ENCODE results near the gene CDH4. TPM values are rescaled to one million over a fixed set of nuclear protein-coding genes. Genes with fewer than 3 reads are reported as not detected.

The CDH4 gene
- polyA plus RNA-seq, 1 donor = 1.7 TPM

- Histone ChIP-seq H3K4me1 (ENCODE audit: control insufficient read depth, insufficient read depth, low read length) (no peaks in the 10 kb centered on the region), H3K4me3 (ENCODE audit: low read length) (no peak overlapping the region), H3K9me3 (ENCODE audit: control insufficient read depth, low read depth, low read length) (no peaks in the 10 kb centered on the region), H3K36me3 (ENCODE audit: control insufficient read depth, insufficient read depth, low read length) (no peaks in the 10 kb centered on the region), H3K27ac (ENCODE audit: low read length) (no peak overlapping the region), H3K27me3 (ENCODE audit: control insufficient read depth, insufficient read depth, low read length) (no peaks in the 10 kb centered on the region)
- DNase-seq = no peak
- 97% methylated on average over 3 of the region's 7 CpGs for WGBS (ENCODE audit: insufficient coverage, low lambda C conversion rate)
Measured at GRCh38 chr20:61503106-61503505, 251.0 kb downstream of the CDH4 start.

- Histone ChIP-seq H3K4me3 (ENCODE audit: low read length) (no peak overlapping the region), H3K4me1 (ENCODE audit: control insufficient read depth, insufficient read depth, low read length) (no peaks in the 10 kb centered on the region), H3K36me3 (ENCODE audit: control insufficient read depth, insufficient read depth, low read length) (no peaks in the 10 kb centered on the region), H3K9me3 (ENCODE audit: control insufficient read depth, low read depth, low read length) (no peaks in the 10 kb centered on the region), H3K27ac (ENCODE audit: low read length) (no peak overlapping the region), H3K27me3 (ENCODE audit: control insufficient read depth, insufficient read depth, low read length) (no peaks in the 10 kb centered on the region)
- DNase-seq = no peak
- WGBS (ENCODE audit: insufficient coverage, low lambda C conversion rate) = no CpG with 5 or more reads among the region's 8 CpGs
Measured at GRCh38 chr20:61505508-61505907, 253.4 kb downstream of the CDH4 start.

- H3K36me3 ChIP-seq (ENCODE audit: control insufficient read depth, insufficient read depth, low read length) = no peaks in the 10 kb centered on the region
- WGBS (ENCODE audit: insufficient coverage, low lambda C conversion rate) = 88% methylated on average over 1 of the region's 11 CpGs
- H3K9me3 ChIP-seq (ENCODE audit: control insufficient read depth, low read depth, low read length) = no peaks in the 10 kb centered on the region
- no peaks in the 10 kb centered on the region for H3K27me3 ChIP-seq (ENCODE audit: control insufficient read depth, insufficient read depth, low read length)
- DNase-seq = no peak
- no peak overlapping the region for H3K4me3 ChIP-seq (ENCODE audit: low read length)
- H3K27ac ChIP-seq (ENCODE audit: low read length) = no peak overlapping the region
- H3K4me1 ChIP-seq (ENCODE audit: control insufficient read depth, insufficient read depth, low read length) = no peaks in the 10 kb centered on the region
Measured at GRCh38 chr20:61507778-61508177, 255.7 kb downstream of the CDH4 start.

- Histone ChIP-seq H3K9me3 (ENCODE audit: control insufficient read depth, low read depth, low read length) (no peaks in the 10 kb centered on the region), H3K27me3 (ENCODE audit: control insufficient read depth, insufficient read depth, low read length) (no peaks in the 10 kb centered on the region), H3K4me1 (ENCODE audit: control insufficient read depth, insufficient read depth, low read length) (no peaks in the 10 kb centered on the region), H3K27ac (ENCODE audit: low read length) (no peak overlapping the region), H3K4me3 (ENCODE audit: low read length) (no peak overlapping the region), H3K36me3 (ENCODE audit: control insufficient read depth, insufficient read depth, low read length) (no peaks in the 10 kb centered on the region)
- no CpG with 5 or more reads among the region's 13 CpGs for WGBS (ENCODE audit: insufficient coverage, low lambda C conversion rate)
- DNase-seq = no peak
Measured at GRCh38 chr20:61508301-61509096, 256.4 kb downstream of the CDH4 start.

GRCh38 chr20:61510778-61511330 lies 258.8 kb downstream of the CDH4 start:
- no CpG with 5 or more reads among the region's 7 CpGs for WGBS (ENCODE audit: insufficient coverage, low lambda C conversion rate)
- no peaks in the 10 kb centered on the region for H3K9me3 ChIP-seq (ENCODE audit: control insufficient read depth, low read depth, low read length)
- no peak overlapping the region for H3K27ac ChIP-seq (ENCODE audit: low read length)
- no peak for DNase-seq
- H3K27me3 ChIP-seq (ENCODE audit: control insufficient read depth, insufficient read depth, low read length) = no peaks in the 10 kb centered on the region
- H3K4me3 ChIP-seq (ENCODE audit: low read length) = no peak overlapping the region
- no peaks in the 10 kb centered on the region for H3K36me3 ChIP-seq (ENCODE audit: control insufficient read depth, insufficient read depth, low read length)
- H3K4me1 ChIP-seq (ENCODE audit: control insufficient read depth, insufficient read depth, low read length) = no peaks in the 10 kb centered on the region

- no peak for DNase-seq
- Histone ChIP-seq H3K9me3 (ENCODE audit: control insufficient read depth, low read depth, low read length) (no peaks in the 10 kb centered on the region), H3K36me3 (ENCODE audit: control insufficient read depth, insufficient read depth, low read length) (no peaks in the 10 kb centered on the region), H3K27ac (ENCODE audit: low read length) (no peak overlapping the region), H3K27me3 (ENCODE audit: control insufficient read depth, insufficient read depth, low read length) (no peaks in the 10 kb centered on the region), H3K4me1 (ENCODE audit: control insufficient read depth, insufficient read depth, low read length) (no peaks in the 10 kb centered on the region), H3K4me3 (ENCODE audit: low read length) (no peak overlapping the region)
- no CpG with 5 or more reads among the region's 11 CpGs for WGBS (ENCODE audit: insufficient coverage, low lambda C conversion rate)
Measured at GRCh38 chr20:61512475-61512874, 260.4 kb downstream of the CDH4 start.

GRCh38 chr20:61513124-61514017 lies 261.3 kb downstream of the CDH4 start:
- H3K27me3 ChIP-seq (ENCODE audit: control insufficient read depth, insufficient read depth, low read length) = no peaks in the 10 kb centered on the region

GRCh38 chr20:61514018-61514365 lies 261.9 kb downstream of the CDH4 start:
- no peak overlapping the region for H3K27ac ChIP-seq (ENCODE audit: low read length)
- H3K36me3 ChIP-seq (ENCODE audit: control insufficient read depth, insufficient read depth, low read length) = no peaks in the 10 kb centered on the region
- no peaks in the 10 kb centered on the region for H3K9me3 ChIP-seq (ENCODE audit: control insufficient read depth, low read depth, low read length)
- no peaks in the 10 kb centered on the region for H3K27me3 ChIP-seq (ENCODE audit: control insufficient read depth, insufficient read depth, low read length)
- no CpG with 5 or more reads among the region's 5 CpGs for WGBS (ENCODE audit: insufficient coverage, low lambda C conversion rate)
- no peaks in the 10 kb centered on the region for H3K4me1 ChIP-seq (ENCODE audit: control insufficient read depth, insufficient read depth, low read length)
- H3K4me3 ChIP-seq (ENCODE audit: low read length) = no peak overlapping the region
- no peak for DNase-seq

More at GRCh38 chr20:61513124-61514017, 261.3 kb downstream of the CDH4 start:
- no peaks in the 10 kb centered on the region for H3K36me3 ChIP-seq (ENCODE audit: control insufficient read depth, insufficient read depth, low read length)
- no peak for DNase-seq
- H3K27ac ChIP-seq (ENCODE audit: low read length) = no peak overlapping the region
- WGBS (ENCODE audit: insufficient coverage, low lambda C conversion rate) = no CpG with 5 or more reads among the region's 17 CpGs
- no peaks in the 10 kb centered on the region for H3K4me1 ChIP-seq (ENCODE audit: control insufficient read depth, insufficient read depth, low read length)
- H3K9me3 ChIP-seq (ENCODE audit: control insufficient read depth, low read depth, low read length) = no peaks in the 10 kb centered on the region
- no peak overlapping the region for H3K4me3 ChIP-seq (ENCODE audit: low read length)

- WGBS (ENCODE audit: insufficient coverage, low lambda C conversion rate) = 60% methylated on average over 1 of the region's 6 CpGs
- Histone ChIP-seq H3K27me3 (ENCODE audit: control insufficient read depth, insufficient read depth, low read length) (no peaks in the 10 kb centered on the region), H3K9me3 (ENCODE audit: control insufficient read depth, low read depth, low read length) (no peaks in the 10 kb centered on the region), H3K36me3 (ENCODE audit: control insufficient read depth, insufficient read depth, low read length) (no peaks in the 10 kb centered on the region), H3K27ac (ENCODE audit: low read length) (no peak overlapping the region), H3K4me3 (ENCODE audit: low read length) (no peak overlapping the region), H3K4me1 (ENCODE audit: control insufficient read depth, insufficient read depth, low read length) (no peaks in the 10 kb centered on the region)
- no peak for DNase-seq
Measured at GRCh38 chr20:61514396-61514795, 262.3 kb downstream of the CDH4 start.

GRCh38 chr20:61514805-61515505 lies 262.9 kb downstream of the CDH4 start:
- Histone ChIP-seq H3K4me1 (ENCODE audit: control insufficient read depth, insufficient read depth, low read length) (no peaks in the 10 kb centered on the region), H3K9me3 (ENCODE audit: control insufficient read depth, low read depth, low read length) (no peaks in the 10 kb centered on the region), H3K27ac (ENCODE audit: low read length) (no peak overlapping the region), H3K4me3 (ENCODE audit: low read length) (no peak overlapping the region), H3K36me3 (ENCODE audit: control insufficient read depth, insufficient read depth, low read length) (no peaks in the 10 kb centered on the region), H3K27me3 (ENCODE audit: control insufficient read depth, insufficient read depth, low read length) (no peaks in the 10 kb centered on the region)
- no peak for DNase-seq
- no CpG with 5 or more reads among the region's 14 CpGs for WGBS (ENCODE audit: insufficient coverage, low lambda C conversion rate)
